HK-2 (cell line): ENCODE measurements around the gene CD209.

ENCODE experiments used
- DNase-seq: peaks from one replicate; pipeline ENCODE4 v3.0.0-alpha.2; 2018; ENCODE audit not compliant: unreplicated experiment

CD209 gene

GRCh38 chr19:7705387-7706187, 41.7 kb downstream of the CD209 start:
- no peak for DNase-seq

DNA sequence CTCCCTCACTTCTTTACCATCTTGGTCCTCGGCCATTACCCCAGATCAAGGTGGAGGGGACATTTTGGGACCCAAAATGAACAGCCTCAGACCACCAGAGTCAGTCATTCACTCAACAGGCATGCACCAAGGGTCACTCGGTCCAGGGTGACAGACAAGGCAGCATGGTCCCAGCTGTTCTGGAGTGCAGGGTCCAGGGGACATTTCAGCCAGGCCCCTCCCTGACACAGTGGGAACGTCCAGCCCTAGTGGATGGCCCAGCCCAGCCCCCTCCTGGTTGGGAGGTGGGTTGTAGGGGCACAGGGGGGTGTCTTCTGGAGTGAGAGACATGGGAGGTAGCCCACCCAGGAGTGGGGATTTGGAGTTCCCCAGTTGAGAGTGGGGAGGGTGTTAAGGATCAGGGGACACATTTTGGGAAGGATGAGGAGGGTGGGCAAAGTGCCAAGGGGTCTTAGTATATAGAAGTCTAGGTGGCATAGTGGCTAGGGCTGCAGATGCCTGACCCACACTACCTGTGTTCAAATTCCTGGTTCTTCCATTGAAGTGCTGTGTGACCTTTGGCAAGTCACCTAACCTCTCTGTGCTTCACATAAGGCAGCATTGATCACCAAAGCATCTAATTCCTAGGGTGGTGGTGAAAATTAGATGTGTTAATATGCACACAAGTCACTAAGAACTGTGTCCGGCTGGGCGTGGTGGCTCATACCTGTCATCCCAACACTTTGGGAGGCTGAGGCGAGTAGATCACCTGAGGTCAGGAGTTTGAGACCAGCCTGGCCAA, 42.9 kb downstream of the CD209 start:
- no peak for DNase-seq

DNA sequence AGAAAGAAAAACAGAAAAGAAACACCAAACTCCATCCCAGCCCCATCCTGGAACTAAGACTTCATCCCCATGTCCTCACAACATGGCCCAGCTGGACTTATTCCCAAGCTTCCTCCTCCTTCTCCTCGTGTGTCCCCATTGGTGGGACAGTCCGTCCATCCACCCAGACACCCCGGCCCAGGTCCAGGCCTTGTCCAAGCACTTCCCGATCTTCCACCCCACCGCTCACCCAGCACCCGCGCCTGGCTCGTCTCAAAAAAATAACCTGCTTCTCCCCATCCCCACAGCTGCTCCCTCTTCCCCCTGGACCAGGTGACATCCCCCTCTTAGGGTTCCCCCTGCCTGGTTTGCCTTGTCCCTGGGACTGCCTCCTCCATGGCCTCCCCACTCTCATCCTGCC, 44.0 kb downstream of the CD209 start:
- no peak for DNase-seq

DNA sequence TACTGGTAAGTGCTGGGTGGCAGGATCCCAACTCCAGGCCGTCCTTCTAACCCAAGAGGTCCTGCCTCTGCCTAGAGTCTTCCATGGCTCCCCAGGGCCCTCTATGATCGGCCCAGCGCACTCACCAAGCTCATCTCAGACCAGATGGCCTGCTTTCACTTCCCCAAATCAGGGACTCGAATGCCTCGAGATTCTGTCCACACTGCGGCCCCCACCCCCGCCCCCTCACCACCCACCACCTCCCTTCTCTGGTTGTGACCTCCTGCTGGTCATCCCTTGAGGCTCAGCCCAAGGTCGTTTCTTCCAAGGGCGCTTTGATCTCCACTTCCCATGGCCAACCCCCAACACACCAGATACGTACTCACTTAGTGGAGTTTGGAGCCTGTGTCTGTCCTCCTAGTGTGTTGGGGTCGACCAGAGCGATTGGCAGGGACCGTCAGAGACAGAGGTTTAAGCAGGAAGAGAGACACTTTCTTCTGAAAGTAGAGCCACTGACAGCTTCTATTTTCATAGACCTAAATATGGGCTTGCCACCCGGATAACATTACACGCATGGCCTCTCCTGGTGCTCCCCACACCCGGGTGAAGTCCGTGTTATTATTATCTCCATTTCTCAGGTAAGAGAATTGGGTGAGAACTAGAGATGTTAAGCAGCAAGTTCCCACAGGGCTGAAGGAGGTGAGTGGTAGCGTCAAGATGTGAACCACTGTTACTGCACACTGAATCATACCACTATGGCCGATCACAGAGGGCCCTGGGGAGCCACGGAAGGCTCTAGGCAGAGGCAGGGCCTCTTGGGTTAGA, 45.5 kb downstream of the CD209 start, which contains the start of gene FCER2:
Gene FCER2, minus strand, starts transcription at position 478 of the 804 bp plus-strand sequence. CDS start 2,371 bp downstream, outside the sequence.
- DNase-seq: no peak

GRCh38 chr19:7701049-7701653, 46.2 kb downstream of the CD209 start:
- DNase-seq: no peak

DNA sequence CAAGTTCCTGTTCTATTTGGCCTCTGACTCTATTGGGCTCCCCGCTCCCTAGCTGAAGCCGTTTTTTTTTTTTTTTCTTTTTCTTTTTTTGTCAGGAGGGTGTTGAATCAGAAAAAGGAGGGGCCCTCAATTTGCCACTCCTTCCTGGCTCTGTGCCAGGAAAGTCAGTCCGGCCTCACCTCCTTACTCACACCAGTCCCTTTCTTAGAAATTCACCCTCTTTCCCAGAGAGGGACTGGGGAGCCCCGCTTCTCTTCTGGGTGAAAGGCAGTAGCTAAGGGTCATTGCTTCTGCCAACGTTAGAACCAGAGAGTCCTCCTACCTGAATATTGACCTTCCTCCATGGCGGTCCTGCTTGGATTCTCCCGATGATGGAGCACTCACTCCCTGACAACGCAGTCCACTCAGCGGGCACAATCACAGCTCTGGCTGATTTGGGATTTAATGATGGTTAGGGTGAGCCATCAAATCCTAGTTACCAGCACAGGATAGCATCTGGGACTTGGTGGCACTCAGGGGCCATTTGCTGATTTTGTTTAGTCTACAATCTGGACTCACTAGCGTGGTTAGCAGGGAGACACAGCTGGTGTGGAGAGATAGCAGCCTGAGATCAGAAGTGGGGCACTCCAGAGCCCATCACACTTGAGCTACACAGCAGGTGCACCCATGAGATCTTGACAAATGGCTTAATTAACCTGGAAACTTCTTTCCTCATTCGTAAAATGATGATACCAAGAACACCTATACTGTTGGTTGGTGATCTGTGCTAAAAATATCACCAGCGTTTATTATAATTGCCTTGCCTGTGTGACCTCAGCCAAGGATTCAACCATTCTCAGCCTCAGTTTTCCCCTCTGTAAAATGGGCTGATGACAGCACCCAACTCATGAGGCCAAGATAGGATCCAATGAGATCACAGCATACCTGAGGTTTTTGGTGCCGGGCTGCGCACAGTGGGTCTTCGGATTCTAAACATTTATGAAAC, 47.6 kb downstream of the CD209 start:
- no peak for DNase-seq

GRCh38 chr19:7699003-7699402, 48.3 kb downstream of the CD209 start:
- no peak for DNase-seq

GRCh38 chr19:7698583-7698982, 48.8 kb downstream of the CD209 start:
- no peak for DNase-seq

- no peak for DNase-seq
Observed at GRCh38 chr19:7697721-7698287, 49.5 kb downstream of the CD209 start.

DNA sequence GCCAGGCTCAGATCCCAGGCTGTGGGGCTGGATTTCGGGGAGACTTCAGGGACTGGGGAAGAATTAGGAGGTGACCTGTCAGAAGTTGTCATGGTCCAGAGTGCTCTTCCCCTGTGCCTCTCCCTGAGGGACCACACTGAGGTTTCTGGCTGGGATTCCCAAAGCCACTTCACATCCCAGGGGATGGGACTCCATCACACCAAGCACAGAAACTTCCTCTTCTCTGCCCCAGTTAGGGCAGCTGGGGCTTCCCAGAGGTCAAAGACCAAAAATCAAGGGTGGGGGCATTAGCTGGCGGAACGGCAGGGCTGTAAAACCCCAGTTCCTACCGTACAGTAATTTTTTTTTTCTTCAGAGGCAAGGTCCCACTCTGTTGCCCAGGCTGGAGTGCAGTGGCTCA, 52.8 kb downstream of the CD209 start:
- DNase-seq: no peak

DNA sequence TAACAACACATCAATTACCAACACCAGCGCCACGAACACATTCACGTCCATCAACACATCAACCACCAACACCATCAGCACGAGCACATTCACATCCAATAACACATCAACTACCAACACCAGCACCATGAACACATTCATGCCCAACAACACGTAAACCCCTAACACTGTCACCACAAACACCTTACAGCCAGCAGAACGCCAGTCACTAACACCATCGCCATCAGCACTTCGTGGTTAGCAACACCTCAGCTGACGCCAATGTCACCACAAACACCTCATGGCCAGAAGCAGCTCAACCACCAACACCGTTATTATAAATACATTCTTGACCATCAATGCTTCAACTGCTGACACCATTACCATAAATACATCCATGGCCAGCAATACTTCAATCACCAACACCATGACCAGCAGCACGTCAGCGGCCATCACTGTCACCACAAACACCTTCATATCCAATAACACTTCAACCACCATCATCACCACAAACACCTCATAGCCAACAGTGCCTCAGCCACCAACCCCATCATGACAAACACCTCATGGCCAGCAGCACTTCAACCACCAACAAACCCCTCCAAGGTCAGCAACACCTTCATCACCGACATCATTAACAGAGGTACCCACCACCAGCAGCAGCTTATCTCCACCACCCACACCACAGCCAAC, 54.8 kb downstream of the CD209 start:
- no peak for DNase-seq

GRCh38 chr19:7691497-7691896, 55.8 kb downstream of the CD209 start:
- DNase-seq: no peak

- DNase-seq: no peak
Observed at GRCh38 chr19:7690779-7691258, 56.5 kb downstream of the CD209 start.
